ENCODE results near the gene MBL2. TPM values are rescaled to one million over a fixed set of nuclear protein-coding genes. Genes with fewer than 3 reads are reported as not detected.

Gene MBL2
- total and polyA plus RNA-seq, 10 of the 15 experiments (the other 5 are each of a cell fraction or from before 2014, with no cell fraction given), result not detected

DNA sequence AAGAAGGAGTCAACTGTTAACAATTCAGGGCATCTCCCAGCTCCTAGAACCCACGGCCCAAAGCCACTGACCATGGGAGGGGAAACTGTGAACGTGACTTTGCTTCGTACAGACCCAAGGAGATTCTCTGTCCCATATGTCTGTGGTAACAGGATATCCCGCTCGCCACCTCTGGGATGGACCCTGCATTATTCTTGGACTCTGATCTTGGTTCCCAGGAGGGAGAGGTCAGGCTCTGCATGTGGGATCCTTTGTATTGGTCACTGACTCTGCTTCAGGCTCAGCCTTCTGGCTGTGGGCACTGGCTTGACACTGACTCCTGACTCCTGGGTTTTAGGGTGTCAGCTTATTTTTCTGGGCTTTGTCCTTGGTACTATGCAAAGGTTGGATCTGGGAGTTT lies 13.5 kb upstream of the MBL2 start (continued):
- TF ChIP-seq, protein P1, sequence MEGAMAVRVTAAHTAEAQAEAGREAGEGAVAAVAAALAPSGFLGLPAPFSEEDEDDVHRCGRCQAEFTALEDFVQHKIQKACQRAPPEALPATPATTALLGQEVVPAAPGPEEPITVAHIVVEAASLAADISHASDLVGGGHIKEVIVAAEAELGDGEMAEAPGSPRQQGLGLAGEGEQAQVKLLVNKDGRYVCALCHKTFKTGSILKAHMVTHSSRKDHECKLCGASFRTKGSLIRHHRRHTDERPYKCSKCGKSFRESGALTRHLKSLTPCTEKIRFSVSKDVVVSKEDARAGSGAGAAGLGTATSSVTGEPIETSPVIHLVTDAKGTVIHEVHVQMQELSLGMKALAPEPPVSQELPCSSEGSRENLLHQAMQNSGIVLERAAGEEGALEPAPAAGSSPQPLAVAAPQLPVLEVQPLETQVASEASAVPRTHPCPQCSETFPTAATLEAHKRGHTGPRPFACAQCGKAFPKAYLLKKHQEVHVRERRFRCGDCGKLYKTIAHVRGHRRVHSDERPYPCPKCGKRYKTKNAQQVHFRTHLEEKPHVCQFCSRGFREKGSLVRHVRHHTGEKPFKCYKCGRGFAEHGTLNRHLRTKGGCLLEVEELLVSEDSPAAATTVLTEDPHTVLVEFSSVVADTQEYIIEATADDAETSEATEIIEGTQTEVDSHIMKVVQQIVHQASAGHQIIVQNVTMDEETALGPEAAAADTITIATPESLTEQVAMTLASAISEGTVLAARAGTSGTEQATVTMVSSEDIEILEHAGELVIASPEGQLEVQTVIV (IDR thresholded peaks at IDR 0.05; ENCODE audit: borderline replicate concordance, partially characterized antibody), result no peak
- no peak for TF ChIP-seq RUNX3 (IDR thresholded peaks at IDR 0.05; ENCODE audit: low read length)
- TF ChIP-seq CREB1 (IDR thresholded peaks at IDR 0.05; ENCODE audit: low read depth), result no peak
- no peak for TF ChIP-seq BMI1 (IDR thresholded peaks at IDR 0.05; ENCODE audit: borderline replicate concordance)
- TF ChIP-seq FOXK2 (IDR thresholded peaks at IDR 0.05), result no peak
- TF ChIP-seq TAF1 (IDR thresholded peaks at IDR 0.05; ENCODE audit: borderline replicate concordance, low read depth, low read length), result no peak
- TF ChIP-seq SPI1 (IDR thresholded peaks at IDR 0.05; ENCODE audit: borderline replicate concordance, insufficient read depth, low read depth, low read length), result no peak
- no peak for TF ChIP-seq BACH1 (IDR thresholded peaks at IDR 0.05; ENCODE audit: borderline replicate concordance)
- no peak for TF ChIP-seq TARDBP (IDR thresholded peaks at IDR 0.05; ENCODE audit: borderline replicate concordance)

- H3K9ac ChIP-seq (ENCODE audit: control insufficient read depth, insufficient read depth, low read length), result no peak overlapping the region
- SMC1A ChIA-PET (ENCODE audit: uncharacterized antibody, unreplicated experiment), result no interaction called here
- no peak overlapping the region for H3K4me2 ChIP-seq (ENCODE audit: control insufficient read depth, insufficient read depth)
- intact Hi-C loops (cut with micrococcal nuclease; ENCODE audit: unreplicated experiment) (no loop called here), in situ Hi-C loops (cut with MboI) (no loop called here)
- DNase-seq (ENCODE audit: low read depth, low spot score) (no peak), ATAC-seq (no peak), FAIRE-seq (no peak)
- H3K4me3 ChIP-seq, result no peak overlapping the region
- H3K4me1 ChIP-seq (ENCODE audit: control insufficient read depth, insufficient read depth, low read length), result no peaks in the 10 kb centered on the region
- no peak overlapping the region for H2AFZ ChIP-seq (ENCODE audit: control insufficient read depth, low read depth, low read length)
- POLR2A ChIA-PET, result no interaction called here
- 13% methylated on average over 3 of the region's 3 CpGs for WGBS (ENCODE audit: insufficient coverage, insufficient replicate concordance, low lambda C conversion rate, missing lambda C conversion rate)
- TF ChIP-seq RCOR1 (conservative IDR thresholded peaks at IDR 0.05; ENCODE audit: low read depth, low read length), result no peak
- no TSS peak for BruUV-seq (replicated peaks)
- H3K27me3 ChIP-seq (replicated peaks in 1 of 2; ENCODE audit: control insufficient read depth in 2 of 2, insufficient read depth in 2 of 2, low read length in 1 of 2), result no peaks in the 10 kb centered on the region
- H4K20me1 ChIP-seq (ENCODE audit: control insufficient read depth, insufficient read depth), result no peaks in the 10 kb centered on the region
- H3K9me3 ChIP-seq (replicated peaks; ENCODE audit: control insufficient read depth, insufficient read depth, low read length), result no peaks in the 10 kb centered on the region
- H3K36me3 ChIP-seq (ENCODE audit: control insufficient read depth in 2 of 2, insufficient read depth in 2 of 2, low read length in 1 of 2), result no peaks in the 10 kb centered on the region
- H3K27ac ChIP-seq (ENCODE audit: control insufficient read depth, insufficient read depth), result no peak overlapping the region
- RAD21 ChIA-PET (ENCODE audit: unreplicated experiment), result no interaction called here
- CTCF ChIA-PET, result no interaction called here
- no peaks in the 10 kb centered on the region for H3K79me2 ChIP-seq (ENCODE audit: control insufficient read depth, insufficient read depth, low read length)
These were observed 12.8 kb upstream of the MBL2 start for GRCh38 chr10:52785418-52785817.

Data from GM12878 (cell line).